ENCODE data around the gene CCR5. TPM values are rescaled to one million over a fixed set of nuclear protein-coding genes. Genes with fewer than 3 reads are reported as not detected.

CCR5 gene
- total and polyA plus RNA-seq, 2 of the 8 experiments (the other 6 are each of a cell fraction or from before 2014, with no cell fraction given) = not detected

DNA sequence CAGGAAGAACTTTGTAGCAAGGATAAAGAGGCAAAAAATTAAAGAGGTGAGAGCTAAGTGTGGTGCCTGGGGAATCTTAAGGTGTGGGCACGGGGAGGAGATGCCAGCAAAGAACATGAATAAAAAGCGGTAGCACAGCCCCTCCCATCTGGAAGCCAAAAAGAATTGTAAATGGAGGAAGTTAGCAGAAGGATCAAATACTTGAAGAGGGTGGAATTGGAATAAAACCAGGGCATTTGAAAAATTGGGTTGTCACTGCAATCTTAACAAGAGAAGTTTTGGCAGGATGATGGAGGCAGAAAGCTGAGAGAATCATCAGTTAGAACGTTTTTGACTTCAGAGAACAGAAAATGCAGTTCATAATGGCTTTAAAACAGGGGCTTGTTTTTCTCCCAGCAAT is 14.5 kb upstream of the CCR5 start (continued):
- TF ChIP-seq CHD7 (IDR thresholded peaks at IDR 0.05; ENCODE audit: insufficient replicate concordance, low read length) (no peak), TAF7 (optimal IDR thresholded peaks at IDR 0.05; ENCODE audit: borderline replicate concordance, low read depth, low read length) (no peak), BCL11A (IDR thresholded peaks at IDR 0.05; ENCODE audit: low read depth in 2 of 2, low read length in 2 of 2) (no peak)
